H1 (cell line): Measurements from ENCODE around the gene SCCPDH. TPM values are rescaled to one million over a fixed set of nuclear protein-coding genes. Genes with fewer than 3 reads are reported as not detected.

Experiments used
- CTCF ChIA-PET: fragments of 300-600 bp; sonication (Branson Sonifier 250); formaldehyde crosslinking; loops from one replicate; lab custom pipeline; 2021; ENCODE audit not compliant: partially characterized antibody; lab: Charles Lee
- POLR2A ChIA-PET: fragments of 300-600 bp; sonication (Branson Sonifier 250); formaldehyde crosslinking; loops from one replicate; lab custom pipeline; 2021; ENCODE audit warnings: inconsistent platforms; ENCODE audit not compliant: partially characterized antibody; lab: Charles Lee
- DNase-seq, 2 experiments: peaks; one replicate each; pipeline versions ENCODE4 v3.0.0 to v3.0.0-alpha.2; 2010 to 2022; ENCODE audit warnings: low spot score in 2 of 2, low read depth in 1 of 2, mixed read lengths in 1 of 2
- FAIRE-seq: peaks from 2 replicates; lab custom pipeline; 2011; peaks lifted over from hg19 to GRCh38; lab: Jason Lieb, UNC
- H2AFZ ChIP-seq: 2 replicates; pipeline ENCODE4 v1.8.1; 2012; ENCODE audit warnings: low read length, inconsistent platforms
- H2AK5ac ChIP-seq: 2 replicates; pipeline ENCODE4 v1.6.1; 2013; ENCODE audit warnings: low read depth, low read length
- H2BK120ac ChIP-seq: replicated peaks from 2 replicates; pipeline ENCODE3; 2013; ENCODE audit warnings: low read depth, low read length, inconsistent platforms
- H2BK12ac ChIP-seq: 2 replicates; pipeline ENCODE4 v1.6.1; 2013; ENCODE audit warnings: low read depth, low read length
- H2BK15ac ChIP-seq: 2 replicates; pipeline ENCODE4 v1.6.1; 2013; ENCODE audit warnings: low read length
- H2BK20ac ChIP-seq: 2 replicates; pipeline ENCODE4 v1.6.1; 2013; ENCODE audit warnings: low read length
- H2BK5ac ChIP-seq: 2 replicates; pipeline ENCODE4 v1.6.1; 2013; ENCODE audit warnings: low read depth, low read length
- H3K14ac ChIP-seq: 2 replicates; pipeline ENCODE4 v1.6.1; 2013; ENCODE audit warnings: inconsistent platforms; ENCODE audit not compliant: insufficient read length
- H3K18ac ChIP-seq: 2 replicates; pipeline ENCODE4 v1.6.1; 2013; ENCODE audit warnings: low read length; ENCODE audit errors: extremely low read depth
- H3K23ac ChIP-seq: 2 replicates; pipeline ENCODE4 v1.6.1; 2013; ENCODE audit warnings: inconsistent platforms; ENCODE audit not compliant: insufficient read length
- H3K23me2 ChIP-seq: 2 replicates; pipeline ENCODE4 v1.6.1; 2013; ENCODE audit warnings: low read depth, low read length
- H3K27ac ChIP-seq: 2 replicates; pipeline ENCODE4 v1.6.1; 2011; ENCODE audit warnings: low read depth, low read length, inconsistent platforms
- H3K27me3 ChIP-seq, 4 experiments: replicated peaks in 1 of 4; 1 replicate in 1 of 4; 2 replicates in 3 of 4; pipeline versions ENCODE4 v1.6.1 to v1.8.1; 2011 to 2013; ENCODE audit warnings: low read length in 3 of 4, mild to moderate bottlenecking in 3 of 4, inconsistent platforms in 2 of 4, mixed read lengths in 2 of 4, moderate library complexity in 1 of 4; ENCODE audit not compliant: control insufficient read depth in 3 of 4, insufficient read depth in 3 of 4; ENCODE audit errors: extremely low read depth in 1 of 4
- H3K36me3 ChIP-seq, 4 experiments: 2 replicates each; pipeline versions ENCODE4 v1.6.1 to v1.8.1; 2011 to 2013; ENCODE audit warnings: mild to moderate bottlenecking in 4 of 4, low read length in 3 of 4, moderate library complexity in 2 of 4, control low read depth in 1 of 4, inconsistent platforms in 1 of 4; ENCODE audit not compliant: insufficient read depth in 4 of 4, control insufficient read depth in 2 of 4
- H3K4ac ChIP-seq: replicated peaks from 2 replicates; pipeline ENCODE3; 2013; ENCODE audit warnings: low read length, low read depth, mixed read lengths, inconsistent platforms; ENCODE audit not compliant: insufficient read length
- H3K4me1 ChIP-seq, 4 experiments: replicated peaks in 1 of 4; 1 replicate in 1 of 4; 2 replicates in 3 of 4; pipeline versions ENCODE4 v1.6.1 to v1.8.1; 2011 to 2013; ENCODE audit warnings: low read length in 3 of 4, inconsistent platforms in 2 of 4, mixed read lengths in 1 of 4; ENCODE audit not compliant: insufficient read depth in 4 of 4, control insufficient read depth in 3 of 4
- H3K4me2 ChIP-seq, 2 experiments: 2 replicates each; pipeline versions ENCODE4 v1.6.1 to v1.8.1; 2011 to 2013; ENCODE audit warnings: low read depth in 2 of 2, low read length in 2 of 2, control low read depth in 1 of 2, inconsistent platforms in 1 of 2, mild to moderate bottlenecking in 1 of 2; ENCODE audit not compliant: insufficient read depth in 1 of 2
- H3K4me3 ChIP-seq, 4 experiments: fragments of 200-600, 300-600 bp in 1 of 4; sonication (generic), shearing (Covaris generic), sonication (Bioruptor Twin) in 1 of 4; 2 replicates each; pipeline versions ENCODE4 v1.5.1 to v1.8.1; 2011 to 2016; ENCODE audit warnings: low read length in 4 of 4, low read depth in 3 of 4, control low read depth in 2 of 4, inconsistent platforms in 2 of 4, mild to moderate bottlenecking in 2 of 4, mixed read lengths in 1 of 4, moderate library complexity in 1 of 4; ENCODE audit not compliant: insufficient read depth in 2 of 4; ENCODE audit errors: extremely low read depth in 1 of 4
- H3K56ac ChIP-seq: replicated peaks from 2 replicates; pipeline ENCODE3; 2013; ENCODE audit warnings: low read depth, mild to moderate bottlenecking, mixed read lengths, low read length, inconsistent platforms; ENCODE audit not compliant: insufficient read length
- H3K79me1 ChIP-seq: 2 replicates; pipeline ENCODE4 v1.6.1; 2013; ENCODE audit warnings: low read depth, low read length, control low read depth
- H3K79me2 ChIP-seq, 2 experiments: 2 replicates each; pipeline versions ENCODE4 v1.6.1 to v1.8.1; 2012 to 2013; ENCODE audit warnings: low read length in 2 of 2, mild to moderate bottlenecking in 2 of 2, inconsistent platforms in 1 of 2; ENCODE audit not compliant: insufficient read depth in 2 of 2, control insufficient read depth in 1 of 2
- H3K9ac ChIP-seq, 4 experiments: replicated peaks in 1 of 4; 1 replicate in 1 of 4; 2 replicates in 3 of 4; pipeline versions ENCODE4 v1.6.1 to v1.8.1; 2011 to 2013; ENCODE audit warnings: low read depth in 3 of 4, low read length in 3 of 4, control low read depth in 2 of 4, mild to moderate bottlenecking in 2 of 4, moderate library complexity in 2 of 4, inconsistent platforms in 1 of 4; ENCODE audit errors: extremely low read depth in 1 of 4
- H3K9me3 ChIP-seq, 2 experiments: 2 replicates each; pipeline versions ENCODE4 v1.6.1 to v1.8.1; 2012 to 2013; ENCODE audit warnings: mild to moderate bottlenecking in 2 of 2, moderate library complexity in 2 of 2, control low read depth in 1 of 2, inconsistent platforms in 1 of 2, low read depth in 1 of 2, low read length in 1 of 2, mixed read lengths in 1 of 2; ENCODE audit not compliant: insufficient read depth in 2 of 2
- H4K20me1 ChIP-seq, 2 experiments: replicated peaks in 1 of 2; 2 replicates each; pipeline versions ENCODE3 to v1.8.1; 2011 to 2013; ENCODE audit warnings: inconsistent platforms in 2 of 2, low read length in 2 of 2, mild to moderate bottlenecking in 1 of 2; ENCODE audit not compliant: insufficient read depth in 2 of 2, control insufficient read depth in 1 of 2
- H4K5ac ChIP-seq: 2 replicates; pipeline ENCODE4 v1.6.1; 2013; ENCODE audit warnings: low read length, low read depth, mixed read lengths, inconsistent platforms; ENCODE audit not compliant: insufficient read length
- H4K8ac ChIP-seq: 2 replicates; pipeline ENCODE4 v1.8.0; 2013; ENCODE audit warnings: mild to moderate bottlenecking, moderate library complexity, low read length, inconsistent platforms; ENCODE audit not compliant: insufficient read depth; ENCODE audit errors: extremely low read depth
- H4K91ac ChIP-seq: replicated peaks from 2 replicates; pipeline ENCODE3; 2013; ENCODE audit warnings: low read length, mixed read lengths, inconsistent platforms; ENCODE audit not compliant: insufficient read length
- BCL11A ChIP-seq, 2 experiments: IDR thresholded peaks; one replicate each; pipeline ENCODE4 v1.6.1; 2011; ENCODE audit warnings: low read depth in 2 of 2, low read length in 2 of 2, mild to moderate bottlenecking in 2 of 2
- CTCF ChIP-seq, 3 experiments: IDR thresholded peaks; 1 replicate in 2 of 3; 2 replicates in 1 of 3; pipeline versions ENCODE4 v1.5.1 to v1.6.1; 2011; ENCODE audit warnings: low read length in 3 of 3, mild to moderate bottlenecking in 3 of 3, inconsistent platforms in 2 of 3, low read depth in 1 of 3, moderate library complexity in 1 of 3; ENCODE audit not compliant: insufficient read depth in 1 of 3; ENCODE audit errors: control extremely low read depth in 1 of 3
- EZH2 ChIP-seq: fragments of 200-600 bp; sonication (generic); IDR thresholded peaks from 2 replicates; pipeline ENCODE4 v1.7.1; 2012; ENCODE audit warnings: low read depth, mild to moderate bottlenecking, moderate library complexity, low read length, inconsistent platforms; ENCODE audit not compliant: severe bottlenecking
- NRF1 ChIP-seq: IDR thresholded peaks from 2 replicates; pipeline ENCODE4 v1.6.1; 2011; ENCODE audit warnings: mild to moderate bottlenecking, low read depth, low read length, improper control_type of control experiment
- POLR2A ChIP-seq, 2 experiments: IDR thresholded peaks; 1 replicate in 1 of 2; 2 replicates in 1 of 2; pipeline ENCODE4 v1.6.1; 2011; ENCODE audit warnings: low read depth in 2 of 2, low read length in 2 of 2, mild to moderate bottlenecking in 2 of 2; ENCODE audit errors: control extremely low read depth in 1 of 2
- RAD21 ChIP-seq, 2 experiments: IDR thresholded peaks in 1 of 2; conservative IDR thresholded peaks in 1 of 2; 2 replicates each; pipeline ENCODE4 v1.6.1; 2011; ENCODE audit warnings: low read depth in 2 of 2, low read length in 2 of 2, improper control_type of control experiment in 1 of 2, inconsistent platforms in 1 of 2, mild to moderate bottlenecking in 1 of 2, moderate library complexity in 1 of 2
- SIN3A ChIP-seq, 2 experiments: IDR thresholded peaks in 1 of 2; conservative IDR thresholded peaks in 1 of 2; 2 replicates each; pipeline ENCODE4 v1.6.1; 2011 to 2012; ENCODE audit warnings: low read length in 2 of 2, improper control_type of control experiment in 1 of 2, low read depth in 1 of 2, mild to moderate bottlenecking in 1 of 2
- SIX5 ChIP-seq: IDR thresholded peaks from 2 replicates; pipeline ENCODE4 v1.6.1; 2011; ENCODE audit warnings: mild to moderate bottlenecking, low read depth, low read length
- TAF1 ChIP-seq: IDR thresholded peaks from 2 replicates; pipeline ENCODE4 v1.6.1; 2011; ENCODE audit warnings: mild to moderate bottlenecking, low read depth, low read length
- ZNF274 ChIP-seq: IDR thresholded peaks from 2 replicates; pipeline ENCODE4 v1.7.0; 2012; ENCODE audit warnings: low read length, borderline replicate concordance; ENCODE audit errors: extremely low read depth
- WGBS, 2 experiments: shearing (Covaris generic) in 1 of 2; methylation state at CpG; one replicate each; pipeline versions ENCODE4 v1.1.6 to v1.1.7; 2013 to 2015; ENCODE audit warnings: low lambda C conversion rate in 2 of 2, mixed read lengths in 2 of 2, inconsistent platforms in 1 of 2, low coverage in 1 of 2, missing lambda C conversion rate in 1 of 2; ENCODE audit not compliant: insufficient replicate concordance in 2 of 2, insufficient coverage in 1 of 2, insufficient read length in 1 of 2; ENCODE audit errors: extremely low coverage in 1 of 2, missing lambda C conversion rate in 1 of 2; 5-methylcytosine and 5-hydroxymethylcytosine counted together
- polyA plus RNA-seq, 7 experiments: library from polyadenylated mRNA; depleted of rRNA in 3 of 7; stranded (reverse) in 5 of 7; unstranded in 2 of 7; fragments of >200 nt in 5 of 7; fragments of 200-250 nt in 2 of 7; gene quantifications; 1 replicate in 5 of 7; 2 replicates in 1 of 7; 4 replicates in 1 of 7; pipeline versions ENCODE4 v1.2.1 to v1.2.3, GENCODE V29; 2011 to 2013; ENCODE audit warnings: missing spikeins in 2 of 7, mixed read lengths in 2 of 7
- total RNA-seq: library from RNA; stranded (reverse); fragmentation: NEBNext Ultra II Directional; extraction: Animal tissue kit (Norgen Biotek cat#: 25700); gene quantifications from 2 replicates; pipeline ENCODE4 v1.2.1, GENCODE V29; 2021

Gene SCCPDH
- total and polyA plus RNA-seq, 2 of the 8 experiments (the other 6 are each of a cell fraction or from before 2014, with no cell fraction given), result 9.5 to 17.0 TPM

- Histone ChIP-seq H3K18ac (no peak overlapping the region), H4K5ac (no peak overlapping the region), H3K23me2 (no peaks in the 10 kb centered on the region), H3K36me3 (no peaks in the 10 kb centered on the region), H4K8ac (peak overlapping the region; percentile 51), H2AK5ac (no peak overlapping the region), H3K27ac (no peak overlapping the region), H3K4me1 (no peaks in the 10 kb centered on the region), H2AFZ (peak overlapping the region; percentile 79; the same call in 1 of the 2 replicates), H3K4ac (no peak overlapping the region), H3K9me3 (peaks cover 0 to 2% of the 10 kb centered on the region in 2 experiments; a peak in 1 of 4 replicates), H3K4me3 (peak overlapping the region in 2 of 4 experiments; percentile 19 to 33; a peak in 1 of 8 replicates), H2BK20ac (no peak overlapping the region), H2BK15ac (no peak overlapping the region), H3K14ac (no peak overlapping the region), H3K9ac (no peak overlapping the region), H4K91ac (no peak overlapping the region), H4K20me1 (no peaks in the 10 kb centered on the region), H3K56ac (no peak overlapping the region), H3K27me3 (no peaks in the 10 kb centered on the region), H3K79me1 (no peaks in the 10 kb centered on the region), H3K23ac (no peak overlapping the region), H2BK120ac (no peak overlapping the region), H3K79me2 (no peaks in the 10 kb centered on the region), H2BK5ac (no peak overlapping the region), H3K4me2 (peak overlapping the region in 1 of 2 experiments; percentile 37; a peak in 1 of 4 replicates), H2BK12ac (no peak overlapping the region)
- 15% methylated on average over 17 of the region's 18 CpGs; no CpG with 5 or more reads in 1 of the 2 experiments for WGBS, 2 experiments
- ChIA-PET POLR2A (no interaction called here), CTCF (interaction anchor here (1.3 to 1.6 kb wide), 2 partner anchors 11 to 50 kb away, joined by 4 to 5 read pairs; no protein-coding TSS in a partner anchor)
- peak; percentile 42 for FAIRE-seq
- DNase-seq, result peak in 1 of 2 experiments; percentile 81
- no peak for TF ChIP-seq ZNF274
- peak; percentile 74 to 88 (median 83) for TF ChIP-seq CTCF (IDR thresholded peaks at IDR 0.05; ENCODE audit: control extremely low read depth in 1 of 3, insufficient read depth in 1 of 3, low read depth in 1 of 3, low read length in 3 of 3)
- no peak for TF ChIP-seq TAF1
- no peak for TF ChIP-seq BCL11A (IDR thresholded peaks at IDR 0.05; ENCODE audit: low read depth in 2 of 2, low read length in 2 of 2)
- no peak for TF ChIP-seq SIX5
- TF ChIP-seq EZH2, result no peak
- TF ChIP-seq RAD21 (IDR thresholded peaks at IDR 0.05 in 1 of 2, conservative IDR thresholded peaks at IDR 0.05 in 1 of 2; ENCODE audit: low read depth in 2 of 2, low read length in 2 of 2), result peak; percentile 78 to 79
- no peak for TF ChIP-seq POLR2A (IDR thresholded peaks at IDR 0.05; ENCODE audit: control extremely low read depth in 1 of 2, low read depth in 2 of 2, low read length in 2 of 2)
- no peak for TF ChIP-seq NRF1
- no peak for TF ChIP-seq SIN3A (conservative IDR thresholded peaks at IDR 0.05 in 1 of 2, IDR thresholded peaks at IDR 0.05 in 1 of 2; ENCODE audit: low read depth in 1 of 2, low read length in 2 of 2)
Observed at GRCh38 chr1:246699095-246699735, 25.0 kb upstream of the SCCPDH start.
